Erythroblast (primary cell): ENCODE results near the gene RNF114.

Experiments used
- GATA1 ChIP-seq: IDR thresholded peaks from 2 replicates; pipeline ENCODE4 v1.6.1; 2011; ENCODE audit warnings: low read depth, mild to moderate bottlenecking, control low read depth, low read length, moderate library complexity
- POLR2A ChIP-seq: IDR thresholded peaks from 2 replicates; pipeline ENCODE4 v1.6.1; 2011; ENCODE audit warnings: mild to moderate bottlenecking, low read length

DNA sequence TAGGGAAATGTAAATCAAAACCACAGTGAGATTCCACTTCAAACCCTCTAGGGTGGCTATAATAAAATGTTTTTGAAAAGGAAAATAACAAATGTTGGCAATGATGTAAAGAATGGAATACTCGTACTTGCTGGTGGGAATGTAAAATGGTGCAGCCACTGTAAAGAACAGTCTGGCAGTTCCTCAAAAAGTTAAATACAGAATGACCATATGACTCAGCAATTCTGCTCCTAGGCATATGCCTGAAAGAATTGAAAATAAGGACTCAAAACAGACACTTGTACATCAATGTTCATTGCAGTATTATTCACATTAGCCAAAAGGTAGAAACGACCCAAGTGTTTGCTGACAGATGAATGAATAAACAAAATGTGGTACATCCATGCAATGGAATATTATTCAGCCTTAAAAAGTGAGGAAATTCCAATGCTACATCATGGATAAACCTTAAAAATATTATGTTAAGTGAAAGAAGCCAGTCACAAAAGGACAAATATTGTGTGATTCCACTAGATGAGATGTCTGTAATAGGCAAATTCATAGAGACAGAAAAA is 10.2 kb upstream of the RNF114 start:
- no peak for TF ChIP-seq POLR2A
- no peak for TF ChIP-seq GATA1
